ENCODE measurements around the gene INHBE.

INHBE gene

DNA sequence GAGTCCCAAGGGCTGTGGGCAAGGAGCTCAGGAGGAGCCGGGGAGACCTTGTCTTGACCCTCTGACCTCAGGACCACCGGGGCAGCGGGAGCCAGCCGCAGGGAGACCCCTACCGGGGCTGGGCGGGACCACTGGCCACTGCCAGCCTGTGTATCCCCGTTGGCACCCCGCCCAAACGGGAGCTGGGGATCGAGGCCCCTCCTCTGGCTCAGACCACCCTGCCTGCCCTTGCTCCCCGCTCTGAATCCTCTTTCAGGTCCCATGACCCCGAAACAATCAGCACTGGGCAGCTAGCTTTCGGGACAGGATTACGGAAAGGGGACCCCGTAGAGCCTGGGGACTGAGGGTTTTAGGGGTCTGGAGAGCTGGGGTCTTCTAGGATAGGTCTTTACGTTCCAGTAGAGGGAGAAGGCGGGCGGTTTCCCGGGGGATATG is 5.8 kb downstream of the INHBE start:
- H3K79me2 ChIP-seq (ENCODE audit: insufficient read depth, low read length), result no peaks in the 10 kb centered on the region
- peaks cover 2% of the 10 kb centered on the region; the same call in 1 of the 2 replicates for H3F3A ChIP-seq (ENCODE audit: low read depth)
- H3K9me3 ChIP-seq (ENCODE audit: insufficient read depth, low read depth, low read length), result no peaks in the 10 kb centered on the region
- no peaks in the 10 kb centered on the region for H4K20me1 ChIP-seq (ENCODE audit: insufficient read depth, low read length, poor library complexity, severe bottlenecking)
- TF ChIP-seq EZH2phosphoT487 (IDR thresholded peaks at IDR 0.05; ENCODE audit: borderline replicate concordance) (no peak), CTCF (conservative IDR thresholded peaks at IDR 0.05; ENCODE audit: low read length) (peak; percentile 17; the same call in 1 of the 2 replicates)
- H3K9me2 ChIP-seq (replicated peaks; ENCODE audit: low read depth, low read length), result no peaks in the 10 kb centered on the region
- peak overlapping the region; percentile 78 for H3K4me3 ChIP-seq (ENCODE audit: low read length, poor library complexity, severe bottlenecking)
- H3K27me3 ChIP-seq (ENCODE audit: insufficient read depth, low read length, poor library complexity, severe bottlenecking), result no peaks in the 10 kb centered on the region
- H2AFZ ChIP-seq (ENCODE audit: low read length), result peak overlapping the region; percentile 12; the same call in 1 of the 2 replicates
- H3K36me3 ChIP-seq (ENCODE audit: insufficient read depth, low read length), result no peaks in the 10 kb centered on the region
- H3K9ac ChIP-seq (ENCODE audit: low read depth, low read length, poor library complexity, severe bottlenecking), result peak overlapping the region; percentile 90
- peak overlapping the region; percentile 82 for H3K4me2 ChIP-seq (ENCODE audit: low read depth, low read length, poor library complexity, severe bottlenecking)
- H3K4me1 ChIP-seq (ENCODE audit: insufficient read depth, low read length, poor library complexity, severe bottlenecking), result peaks cover 28% of the 10 kb centered on the region

- Histone ChIP-seq H3K4me3 (ENCODE audit: low read length, poor library complexity, severe bottlenecking) (peak overlapping the region; percentile 78), H3K27me3 (ENCODE audit: insufficient read depth, low read length, poor library complexity, severe bottlenecking) (no peaks in the 10 kb centered on the region), H3F3A (ENCODE audit: low read depth) (peaks cover 2% of the 10 kb centered on the region; the same call in 1 of the 2 replicates), H4K20me1 (ENCODE audit: insufficient read depth, low read length, poor library complexity, severe bottlenecking) (no peaks in the 10 kb centered on the region), H3K79me2 (ENCODE audit: insufficient read depth, low read length) (no peaks in the 10 kb centered on the region), H3K36me3 (ENCODE audit: insufficient read depth, low read length) (no peaks in the 10 kb centered on the region), H3K9me2 (replicated peaks; ENCODE audit: low read depth, low read length) (no peaks in the 10 kb centered on the region), H3K4me1 (ENCODE audit: insufficient read depth, low read length, poor library complexity, severe bottlenecking) (peaks cover 28% of the 10 kb centered on the region), H3K9me3 (ENCODE audit: insufficient read depth, low read depth, low read length) (no peaks in the 10 kb centered on the region), H2AFZ (ENCODE audit: low read length) (peak overlapping the region; percentile 76), H3K4me2 (ENCODE audit: low read depth, low read length, poor library complexity, severe bottlenecking) (peak overlapping the region; percentile 82), H3K9ac (ENCODE audit: low read depth, low read length, poor library complexity, severe bottlenecking) (peak overlapping the region; percentile 90)
- TF ChIP-seq CTCF (conservative IDR thresholded peaks at IDR 0.05; ENCODE audit: low read length), result no peak
- no peak for TF ChIP-seq EZH2phosphoT487 (IDR thresholded peaks at IDR 0.05; ENCODE audit: borderline replicate concordance)
Observed at GRCh38 chr12:57461276-57461916, 6.3 kb downstream of the INHBE start.

GRCh38 chr12:57461917-57462250 is 6.8 kb downstream of the INHBE start:
- Histone ChIP-seq H3K4me3 (ENCODE audit: low read length, poor library complexity, severe bottlenecking) (peak overlapping the region; percentile 78), H2AFZ (ENCODE audit: low read length) (peak overlapping the region; percentile 76), H3K27me3 (ENCODE audit: insufficient read depth, low read length, poor library complexity, severe bottlenecking) (no peaks in the 10 kb centered on the region), H3K4me1 (ENCODE audit: insufficient read depth, low read length, poor library complexity, severe bottlenecking) (peaks cover 28% of the 10 kb centered on the region), H3K9me3 (ENCODE audit: insufficient read depth, low read depth, low read length) (no peaks in the 10 kb centered on the region), H3K9me2 (replicated peaks; ENCODE audit: low read depth, low read length) (no peaks in the 10 kb centered on the region), H3K79me2 (ENCODE audit: insufficient read depth, low read length) (no peaks in the 10 kb centered on the region), H3K4me2 (ENCODE audit: low read depth, low read length, poor library complexity, severe bottlenecking) (peak overlapping the region; percentile 82), H3K36me3 (ENCODE audit: insufficient read depth, low read length) (no peaks in the 10 kb centered on the region), H3F3A (ENCODE audit: low read depth) (peaks cover 2% of the 10 kb centered on the region; the same call in 1 of the 2 replicates), H4K20me1 (ENCODE audit: insufficient read depth, low read length, poor library complexity, severe bottlenecking) (no peaks in the 10 kb centered on the region), H3K9ac (ENCODE audit: low read depth, low read length, poor library complexity, severe bottlenecking) (peak overlapping the region; percentile 90)
- TF ChIP-seq EZH2phosphoT487 (IDR thresholded peaks at IDR 0.05; ENCODE audit: borderline replicate concordance) (no peak), CTCF (conservative IDR thresholded peaks at IDR 0.05; ENCODE audit: low read length) (no peak)
